LNCAP (cell line): ENCODE measurements around the gene ZNF396.

Source experiments
- CTCF ChIP-seq: fragments of 450-650 bp; IDR thresholded peaks from 2 replicates; pipeline ENCODE4 v1.5.1; 2017; ENCODE audit warnings: mild to moderate bottlenecking

Gene ZNF396

GRCh38 chr18:35413163-35413511, 36.0 kb upstream of the ZNF396 start:
- TF ChIP-seq CTCF, result no peak

DNA sequence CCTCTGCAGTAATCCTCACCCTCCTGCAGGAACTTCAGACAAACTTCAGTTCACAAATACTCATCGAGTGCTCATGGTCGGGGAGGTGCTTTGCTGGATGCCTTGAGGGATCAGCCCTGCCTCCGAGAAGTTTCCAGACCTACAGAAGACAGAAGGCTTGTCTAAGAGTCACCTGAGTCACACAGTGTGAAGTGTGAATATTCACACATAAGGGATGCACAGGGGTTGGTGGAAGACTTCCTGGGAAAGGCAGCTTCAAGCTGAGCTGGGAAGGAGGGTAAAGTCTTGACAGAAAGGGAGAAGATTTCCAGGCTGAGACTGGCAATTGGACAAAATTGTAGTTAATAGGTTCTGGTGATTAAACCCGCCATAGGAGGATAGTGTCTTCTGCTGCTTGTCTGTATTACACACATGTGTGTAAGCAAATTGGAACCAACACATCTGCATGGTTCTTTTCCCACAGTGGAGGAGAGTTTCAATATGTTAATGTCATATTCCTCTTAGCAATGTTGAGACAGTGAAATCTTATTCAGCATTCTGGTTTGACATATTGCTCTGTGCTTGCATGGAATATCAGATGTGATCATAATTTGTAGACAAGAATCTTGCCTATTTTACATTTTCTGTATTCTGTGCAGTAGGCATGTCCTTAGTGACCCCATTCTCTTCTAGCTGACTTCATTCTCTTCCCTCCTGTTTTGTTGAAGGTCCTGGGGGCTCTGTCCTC, 34.7 kb upstream of the ZNF396 start:
- TF ChIP-seq CTCF, result no peak

- no peak for TF ChIP-seq CTCF
Observed at GRCh38 chr18:35410561-35410960, 33.4 kb upstream of the ZNF396 start.

GRCh38 chr18:35409911-35410310, 32.8 kb upstream of the ZNF396 start:
- no peak for TF ChIP-seq CTCF

- no peak for TF ChIP-seq CTCF
Observed at GRCh38 chr18:35408843-35409261, 31.7 kb upstream of the ZNF396 start.

- peak; percentile 82 for TF ChIP-seq CTCF
Observed at GRCh38 chr18:35407871-35408481, 30.8 kb upstream of the ZNF396 start.

DNA sequence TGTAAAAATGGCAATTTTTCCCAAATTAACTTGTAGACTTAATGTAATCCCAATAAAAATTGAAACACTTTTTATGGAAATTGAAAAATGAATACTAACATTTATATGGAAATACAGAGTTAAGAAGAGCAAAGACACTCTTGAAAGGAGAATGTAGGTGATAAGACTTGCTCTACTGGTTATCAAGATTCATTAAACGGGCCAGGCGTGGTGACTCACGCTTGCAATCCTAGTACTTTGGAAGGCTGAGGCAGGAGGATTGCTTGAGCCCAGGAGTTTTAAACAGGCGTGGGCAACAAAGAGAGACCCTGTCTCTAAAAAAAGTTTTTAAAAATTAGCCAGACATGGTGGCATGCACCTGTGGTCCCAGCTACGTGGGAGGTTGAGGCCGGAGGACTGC, 29.5 kb upstream of the ZNF396 start:
- TF ChIP-seq CTCF, result no peak

DNA sequence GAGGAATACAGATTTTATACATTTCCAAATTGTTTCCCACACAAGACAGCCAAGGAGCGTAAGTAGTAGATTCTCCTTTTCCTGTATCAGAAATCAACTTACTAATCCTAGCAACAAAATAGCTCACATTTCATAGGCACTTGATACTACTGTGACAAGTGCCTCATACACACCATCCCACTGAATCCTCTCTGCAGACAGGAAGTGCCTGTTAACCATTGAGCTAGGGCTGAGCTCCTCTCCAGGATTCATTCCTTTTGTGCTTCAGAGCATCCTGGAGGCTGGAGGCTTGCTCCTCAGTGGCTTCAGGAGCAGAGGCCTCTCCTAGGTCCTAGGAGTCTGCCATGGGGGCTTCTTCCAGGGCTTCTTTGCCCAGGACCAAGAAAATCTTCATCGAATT, 20.8 kb upstream of the ZNF396 start:
- TF ChIP-seq CTCF, result no peak
